Activated CD8-positive, alpha-beta memory T cell treated with anti-CD3 and anti-CD28 coated beads, Interleukin-2, amount 10 ng/mL, durations not matched to agents 7 days and 5 days (primary cell): ENCODE measurements around the gene LRRC41. TPM values are rescaled to one million over a fixed set of nuclear protein-coding genes. Genes with fewer than 3 reads are reported as not detected.
A peak's percentile ranks its signal among the peaks of the same experiment; 100 is the strongest.
"Not testable (repeated sequence)": the region's sequence is repeated elsewhere in the genome, so short reads cannot be mapped to it uniquely, and the experiment has no call there.

ENCODE experiments used
- ATAC-seq: fragments of 150-1000 bp; cut with Tn5 transposase; one replicate; pipeline ENCODE4 v1.10.0; 2021; ENCODE audit warnings: moderate library complexity
- CTCF ChIA-PET: fragments of 350-600 bp; sonication (Branson Sonifier 250); formaldehyde crosslinking; loops from one replicate; lab custom pipeline; 2021; ENCODE audit warnings: antibody characterized with exemption; lab: Charles Lee
- DNase-seq: peaks from one replicate; pipeline ENCODE4 v3.0.0-alpha.2; 2020
- H3K27ac Mint-ChIP-seq: one replicate; pipeline ENCODE4 v1.8.0; 2021; ENCODE audit warnings: mild to moderate bottlenecking, mixed read lengths
- H3K27me3 Mint-ChIP-seq: one replicate; pipeline ENCODE4 v1.8.0; 2021; ENCODE audit warnings: mixed read lengths
- H3K36me3 Mint-ChIP-seq: one replicate; pipeline ENCODE4 v1.8.0; 2021; ENCODE audit warnings: mild to moderate bottlenecking, mixed read lengths
- H3K4me1 Mint-ChIP-seq: one replicate; pipeline ENCODE4 v1.8.0; 2021; ENCODE audit warnings: mixed read lengths
- H3K4me3 Mint-ChIP-seq: one replicate; pipeline ENCODE4 v1.8.0; 2021; ENCODE audit warnings: mild to moderate bottlenecking, moderate library complexity, mixed read lengths
- H3K9me3 Mint-ChIP-seq: one replicate; pipeline ENCODE4 v1.8.0; 2022; ENCODE audit warnings: low read depth, mixed read lengths
- total RNA-seq, 2 experiments: library from RNA; stranded (reverse); gene quantifications; one replicate each; pipeline ENCODE4 v1.2.3, GENCODE V29; 2021

LRRC41 gene
- total RNA-seq, 2 experiments from 2014 or later = 33.4 to 44.7 TPM

GRCh38 chr1:46263146-46263545 is 40.3 kb downstream of the LRRC41 start:
- Mint-ChIP-seq H3K4me3 (no peak overlapping the region), H3K27me3 (no peaks in the 10 kb centered on the region), H3K27ac (no peak overlapping the region), H3K4me1 (no peaks in the 10 kb centered on the region), H3K9me3 (no peaks in the 10 kb centered on the region), H3K36me3 (peaks cover 62% of the 10 kb centered on the region)
- CTCF ChIA-PET = interaction anchor here (1.0 kb wide), 1 partner anchor 17 kb away, joined by 3 read pairs; no protein-coding TSS in a partner anchor
- DNase-seq = no peak
- ATAC-seq = no peak

GRCh38 chr1:46262508-46262907 is 40.9 kb downstream of the LRRC41 start:
- H3K27ac Mint-ChIP-seq = no peak overlapping the region
- CTCF ChIA-PET = interaction anchor here (1.0 kb wide), 1 partner anchor 16 kb away, joined by 3 read pairs; no protein-coding TSS in a partner anchor
- no peak overlapping the region for H3K4me3 Mint-ChIP-seq
- no peaks in the 10 kb centered on the region for H3K9me3 Mint-ChIP-seq
- H3K4me1 Mint-ChIP-seq = no peaks in the 10 kb centered on the region
- H3K27me3 Mint-ChIP-seq = no peaks in the 10 kb centered on the region
- DNase-seq = no peak
- ATAC-seq = no peak
- H3K36me3 Mint-ChIP-seq = peaks cover 62% of the 10 kb centered on the region

GRCh38 chr1:46256523-46256922 is 46.9 kb downstream of the LRRC41 start:
- no peak overlapping the region for H3K27ac Mint-ChIP-seq
- peaks cover 59% of the 10 kb centered on the region for H3K36me3 Mint-ChIP-seq
- DNase-seq (no peak), ATAC-seq (no peak)
- H3K4me3 Mint-ChIP-seq = no peak overlapping the region
- no peaks in the 10 kb centered on the region for H3K9me3 Mint-ChIP-seq
- CTCF ChIA-PET = no interaction called here
- peaks cover 14% of the 10 kb centered on the region for H3K4me1 Mint-ChIP-seq
- H3K27me3 Mint-ChIP-seq = no peaks in the 10 kb centered on the region

- ATAC-seq (no peak), DNase-seq (no peak)
- CTCF ChIA-PET = interaction anchor here (0.9 to 1.5 kb wide), 2 partner anchors 9 to 92 kb away, joined by 4 read pairs; no protein-coding TSS in a partner anchor
- H3K9me3 Mint-ChIP-seq = no peaks in the 10 kb centered on the region
- no peak overlapping the region for H3K4me3 Mint-ChIP-seq
- H3K36me3 Mint-ChIP-seq = peaks cover 55% of the 10 kb centered on the region
- peaks cover 25% of the 10 kb centered on the region for H3K4me1 Mint-ChIP-seq
- H3K27ac Mint-ChIP-seq = no peak overlapping the region
- H3K27me3 Mint-ChIP-seq = no peaks in the 10 kb centered on the region
Observed at GRCh38 chr1:46254668-46255067, 48.7 kb downstream of the LRRC41 start.

- Mint-ChIP-seq H3K27ac (peak overlapping the region; percentile 89), H3K36me3 (peaks cover 40% of the 10 kb centered on the region), H3K27me3 (no peaks in the 10 kb centered on the region), H3K9me3 (no peaks in the 10 kb centered on the region), H3K4me1 (peaks cover 48% of the 10 kb centered on the region), H3K4me3 (peak overlapping the region; percentile 99)
- ATAC-seq (no peak), DNase-seq (peak; percentile 67)
- CTCF ChIA-PET = interaction anchor here (1.0 to 1.6 kb wide), 3 partner anchors 17 to 68 kb away, joined by 3 to 4 read pairs (median 3); no protein-coding TSS in a partner anchor
Observed at GRCh38 chr1:46248122-46248920, 55.1 kb downstream of the LRRC41 start.

- H3K27ac Mint-ChIP-seq = peak within 1 kb of the TSS; percentile 98
- peaks cover 33% of the 10 kb centered on the region for H3K36me3 Mint-ChIP-seq
Observed at GRCh38 chr1:46247436-46248121, 55.8 kb downstream of the LRRC41 start, which contains the start of gene RAD54L. RAD54L (plus strand) TSS chr1:46247763; CDS start chr1:46248406, 643 bp downstream.

GRCh38 chr1:46246548-46247435 is 56.6 kb downstream of the LRRC41 start:
- H3K4me1 Mint-ChIP-seq = peaks cover 37% of the 10 kb centered on the region
- H3K4me3 Mint-ChIP-seq = peak overlapping the region; percentile 99
- ATAC-seq = peak; percentile 74
- no peaks in the 10 kb centered on the region for H3K9me3 Mint-ChIP-seq
- DNase-seq = peak; percentile 85
- H3K36me3 Mint-ChIP-seq = peaks cover 25% of the 10 kb centered on the region
- H3K27me3 Mint-ChIP-seq = no peaks in the 10 kb centered on the region
- CTCF ChIA-PET = interaction anchor here (0.8 to 4.1 kb wide), 14 partner anchors 16 to 187 kb away, joined by 3 to 53 read pairs (median 4); partner anchors contain the start of genes NSUN4 and POMGNT1
- H3K27ac Mint-ChIP-seq = peak overlapping the region; percentile 98

More at GRCh38 chr1:46247436-46248121, 55.8 kb downstream of the LRRC41 start, which contains the start of gene RAD54L:
- DNase-seq (peak; percentile 99), ATAC-seq (peak; percentile 95)
- H3K9me3 Mint-ChIP-seq = no peaks in the 10 kb centered on the region
- peaks cover 44% of the 10 kb centered on the region for H3K4me1 Mint-ChIP-seq
- H3K27me3 Mint-ChIP-seq = no peaks in the 10 kb centered on the region
- H3K4me3 Mint-ChIP-seq = peak within 1 kb of the TSS; percentile 99
- CTCF ChIA-PET = interaction anchor here (0.9 to 4.1 kb wide), 11 partner anchors 18 to 187 kb away, joined by 3 to 53 read pairs (median 5); partner anchors contain the start of genes NSUN4 and POMGNT1

DNA sequence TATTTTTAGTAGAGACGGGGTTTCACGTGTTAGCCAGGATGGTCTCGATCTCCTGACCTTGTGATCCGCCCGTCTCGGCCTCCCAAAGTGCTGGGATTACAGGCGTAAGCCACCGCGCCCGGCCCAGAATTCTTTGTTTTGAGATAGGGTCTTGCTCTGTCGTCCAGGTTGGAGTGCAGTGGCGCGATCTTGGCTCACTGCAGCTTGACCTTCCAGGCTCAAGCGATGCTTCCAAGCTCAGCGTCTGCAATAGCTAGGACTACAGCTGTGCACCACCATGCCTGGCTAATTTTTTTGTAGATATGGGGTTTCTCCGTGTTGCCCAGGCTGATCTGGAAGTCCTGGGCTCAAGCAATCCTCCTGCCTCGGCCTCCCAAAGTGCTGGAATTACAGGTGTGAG is 57.3 kb downstream of the LRRC41 start:
- H3K36me3 Mint-ChIP-seq = peaks cover 20% of the 10 kb centered on the region
- ATAC-seq, H3K9me3 Mint-ChIP-seq, H3K27ac Mint-ChIP-seq, DNase-seq, H3K4me3 Mint-ChIP-seq, H3K27me3 Mint-ChIP-seq: not testable (repeated sequence)
- peaks cover 34% of the 10 kb centered on the region for H3K4me1 Mint-ChIP-seq
- CTCF ChIA-PET = interaction anchor here (0.8 to 4.1 kb wide), 12 partner anchors 9 to 184 kb away, joined by 3 to 53 read pairs (median 4); partner anchors contain the start of genes NSUN4 and POMGNT1

DNA sequence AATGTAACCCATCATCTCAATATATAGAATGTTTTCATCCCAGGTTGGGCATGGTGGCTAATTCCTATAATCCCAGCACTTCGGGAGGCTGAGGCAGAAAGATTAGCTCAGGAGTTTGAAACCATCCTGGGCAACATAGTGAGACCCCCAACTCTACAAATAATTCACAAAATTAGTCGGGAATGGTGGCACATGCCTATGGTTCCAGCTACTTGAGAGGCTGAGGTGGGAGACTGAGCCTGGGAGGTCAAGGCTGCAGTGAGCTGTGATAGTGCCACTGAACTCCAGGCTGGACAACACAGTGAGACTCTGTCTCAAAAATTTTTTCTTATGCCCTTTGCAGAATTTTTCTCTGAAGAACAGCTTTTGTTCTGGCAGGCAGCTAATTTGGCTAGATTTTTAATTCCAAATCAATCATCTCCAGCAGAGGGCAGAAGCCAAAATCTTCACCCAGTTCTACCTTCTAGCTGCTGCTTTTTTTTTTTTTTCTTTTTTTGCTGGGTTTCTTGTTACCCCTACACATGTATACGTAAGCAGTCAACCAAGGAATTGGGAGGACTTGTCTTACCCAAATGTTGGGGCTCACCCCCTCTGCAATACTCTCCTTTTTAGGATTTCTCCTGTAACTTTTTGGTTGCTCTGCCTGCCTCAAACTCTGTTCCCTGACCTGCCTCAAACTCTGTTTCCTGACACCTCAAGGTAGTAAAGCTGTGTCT is 58.6 kb downstream of the LRRC41 start:
- Mint-ChIP-seq H3K4me3 (no peak overlapping the region), H3K27ac (no peak overlapping the region), H3K9me3 (no peaks in the 10 kb centered on the region), H3K36me3 (peaks cover 12% of the 10 kb centered on the region), H3K27me3 (no peaks in the 10 kb centered on the region), H3K4me1 (peaks cover 27% of the 10 kb centered on the region)
- DNase-seq (no peak), ATAC-seq (no peak)
- CTCF ChIA-PET = interaction anchor here (0.6 to 4.1 kb wide), 26 partner anchors 9 to 631 kb away, joined by 3 to 53 read pairs (median 4); partner anchors contain the start of genes GPBP1L1 and NSUN4

DNA sequence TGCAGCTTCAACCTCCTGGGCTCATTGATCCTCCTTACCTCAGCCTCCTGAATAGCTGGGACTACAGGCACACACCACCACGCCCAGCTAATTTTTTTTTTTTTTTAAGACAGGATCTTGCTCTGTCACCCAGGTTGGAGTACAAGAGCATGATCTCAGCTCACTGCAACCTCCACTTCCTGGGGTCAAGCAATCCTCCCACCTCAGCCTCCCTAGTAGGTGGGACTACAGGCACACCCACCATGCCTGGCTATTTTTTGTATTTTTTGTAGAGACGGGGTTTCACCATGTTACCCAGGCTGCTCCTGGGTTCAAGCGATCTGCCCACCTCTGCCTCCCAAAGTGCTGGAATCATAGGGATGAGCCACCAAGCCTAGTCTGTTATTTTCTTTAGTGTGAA is 59.6 kb downstream of the LRRC41 start:
- not testable (repeated sequence) for H3K27ac Mint-ChIP-seq, H3K36me3 Mint-ChIP-seq, ATAC-seq, H3K4me3 Mint-ChIP-seq, DNase-seq, H3K9me3 Mint-ChIP-seq, H3K27me3 Mint-ChIP-seq
- CTCF ChIA-PET = interaction anchor here (1.1 to 4.1 kb wide), 5 partner anchors 10 to 558 kb away, joined by 3 to 53 read pairs (median 6); partner anchors contain the start of gene GPBP1L1
- H3K4me1 Mint-ChIP-seq = peaks cover 17% of the 10 kb centered on the region

DNA sequence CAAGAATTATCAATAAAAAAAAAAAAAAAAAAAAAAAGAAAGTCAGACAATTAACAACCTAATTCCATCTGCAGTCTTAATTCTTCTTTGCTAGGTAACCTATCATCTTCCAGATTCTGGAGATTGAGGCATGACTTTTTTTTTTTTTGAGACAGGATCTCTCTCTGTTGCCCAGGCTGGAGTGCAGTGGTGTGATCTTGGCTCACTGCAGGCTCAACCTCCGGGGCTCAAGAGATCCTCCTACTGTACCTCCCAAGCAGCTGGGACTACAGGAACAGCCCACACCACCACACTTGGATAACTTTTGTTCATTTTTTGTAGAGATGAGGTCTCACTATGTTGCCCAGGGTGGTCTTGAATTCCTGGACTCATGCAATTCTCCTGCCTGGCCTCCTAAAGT is 60.5 kb downstream of the LRRC41 start:
- ATAC-seq = no peak
- Mint-ChIP-seq H3K27me3 (no peaks in the 10 kb centered on the region), H3K9me3 (peaks cover 2% of the 10 kb centered on the region), H3K4me3 (no peak overlapping the region), H3K27ac (no peak overlapping the region), H3K36me3 (peaks cover 4% of the 10 kb centered on the region), H3K4me1 (peaks cover 11% of the 10 kb centered on the region)
- DNase-seq = no peak
- CTCF ChIA-PET = no interaction called here

DNA sequence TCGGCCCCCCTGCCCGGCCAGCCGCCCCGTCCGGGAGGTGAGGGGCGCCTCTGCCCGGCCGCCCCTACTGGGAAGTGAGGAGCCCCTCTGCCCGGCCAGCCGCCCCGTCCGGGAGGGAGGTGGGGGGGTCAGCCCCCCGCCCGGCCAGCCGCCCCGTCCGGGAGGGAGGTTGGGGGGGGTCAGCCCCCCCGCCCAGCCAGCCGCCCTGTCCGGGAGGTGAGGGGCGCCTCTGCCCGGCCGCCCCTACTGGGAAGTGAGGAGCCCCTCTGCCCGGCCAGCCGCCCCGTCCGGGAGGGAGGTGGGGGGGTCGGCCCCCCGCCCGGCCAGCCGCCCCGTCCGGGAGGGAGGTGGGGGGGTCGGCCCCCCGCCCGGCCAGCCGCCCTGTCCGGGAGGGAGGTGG is 61.7 kb downstream of the LRRC41 start:
- H3K9me3 Mint-ChIP-seq, H3K36me3 Mint-ChIP-seq, H3K4me3 Mint-ChIP-seq, ATAC-seq, DNase-seq, H3K27ac Mint-ChIP-seq, H3K4me1 Mint-ChIP-seq, CTCF ChIA-PET, H3K27me3 Mint-ChIP-seq: not testable (repeated sequence)
